Upper lobe of left lung (tissue), 6 donors: ENCODE measurements around the gene OR2T27. TPM values are rescaled to one million over a fixed set of nuclear protein-coding genes. Genes with fewer than 3 reads are reported as not detected.

Experiments
- ATAC-seq, 2 donors: fragments of 200-7000 bp; cut with Tn5 transposase; one replicate each; pipeline ENCODE4 v1.9.1; 2022; ENCODE audit warnings: mild to moderate bottlenecking in 2 of 2, moderate library complexity in 2 of 2; ENCODE audit not compliant: low FRiP score in 2 of 2
- DNase-seq, 2 donors: peaks; one replicate each; pipeline ENCODE4 v3.0.0-alpha.2; 2019 to 2020
- H3K27ac ChIP-seq, 4 donors: fragments of 200-600 bp; sonication (generic); one replicate each; pipeline ENCODE4 v1.5.1; 2016 to 2019
- H3K27me3 ChIP-seq, 4 donors: fragments of 200-600 bp; sonication (generic); one replicate each; pipeline ENCODE4 v1.5.1; 2017 to 2019
- H3K36me3 ChIP-seq, 4 donors: fragments of 200-600 bp; sonication (generic); one replicate each; pipeline ENCODE4 v1.5.1; 2016 to 2019
- H3K4me1 ChIP-seq, 4 donors: fragments of 200-600 bp; sonication (generic); one replicate each; pipeline ENCODE4 v1.5.1; 2018 to 2019
- H3K4me3 ChIP-seq, 4 donors: fragments of 200-600 bp; sonication (generic); one replicate each; pipeline ENCODE4 v1.5.1; 2017 to 2019; ENCODE audit warnings: mild to moderate bottlenecking in 2 of 4, moderate library complexity in 1 of 4
- H3K9me3 ChIP-seq, 4 donors: fragments of 200-600 bp; sonication (generic); one replicate each; pipeline ENCODE4 v1.5.1; 2018 to 2019
- CTCF ChIP-seq, 6 experiments: fragments of 450-650 bp in 4 of 6; fragments of 200-600 bp in 2 of 6; sonication (generic) in 2 of 6; IDR thresholded peaks; one replicate each; pipeline ENCODE4 v1.5.1; 2016 to 2019; ENCODE audit warnings: antibody characterized with exemption in 6 of 6
- EP300 ChIP-seq, 4 donors: sonication (generic); formaldehyde crosslinking; IDR thresholded peaks; one replicate each; pipeline ENCODE4 v1.5.1; 2017; ENCODE audit warnings: antibody characterized with exemption in 4 of 4, control low read depth in 2 of 4
- POLR2A ChIP-seq, 4 donors: fragments of 450-650 bp; IDR thresholded peaks; one replicate each; pipeline ENCODE4 v1.5.1; 2016 to 2017; ENCODE audit warnings: antibody characterized with exemption in 4 of 4, mild to moderate bottlenecking in 2 of 4
- POLR2AphosphoS5 ChIP-seq, 2 donors: sonication (generic); formaldehyde crosslinking; IDR thresholded peaks; one replicate each; pipeline ENCODE4 v1.5.1; 2017; ENCODE audit warnings: antibody characterized with exemption in 2 of 2
- WGBS, 2 donors: methylation state at CpG; one replicate each; pipeline ENCODE4 v1.1.5; 2017 to 2018; 5-methylcytosine and 5-hydroxymethylcytosine counted together
- total RNA-seq, 6 donors: library from RNA; depleted of rRNA in 4 of 6; stranded (reverse); fragments of >200 nt in 4 of 6; gene quantifications; one replicate each; pipeline versions ENCODE4 v1.1.0 to v1.2.1, GENCODE V29; 2016 to 2021
- donor health status: DM: no; HTN: no; CAD: no; lungs with moderate emphysema.
- donor health status: DM: no; HTN: yes; CAD: no; lungs with severe emphysema.

OR2T27 gene
- total RNA-seq, 6 donors from 2014 or later, result not detected

DNA sequence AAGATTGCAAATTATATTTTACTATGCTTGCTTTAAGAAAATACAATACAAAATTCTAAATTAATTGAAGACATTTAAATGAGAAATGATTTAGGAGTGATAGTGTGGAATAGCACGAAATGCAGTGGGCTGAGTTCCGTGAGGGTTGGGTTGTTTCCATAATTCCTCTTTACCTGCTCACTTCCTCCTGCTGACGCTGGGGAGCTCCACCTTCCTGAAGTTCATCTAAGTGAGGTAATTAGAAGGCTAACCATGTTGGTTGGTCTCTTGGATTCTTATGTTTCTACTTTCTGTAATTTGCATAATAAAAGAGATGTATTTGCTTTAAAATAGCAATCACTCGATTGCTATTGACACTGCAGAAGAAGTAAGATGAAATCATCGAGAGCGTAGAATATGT lies 42.6 kb upstream of the OR2T27 start:
- DNase-seq (no peak), ATAC-seq (no peak)
- no peak overlapping the region for H3K27ac ChIP-seq
- TF ChIP-seq POLR2AphosphoS5 (IDR thresholded peaks at IDR 0.05), result no peak
- no peak for TF ChIP-seq POLR2A (IDR thresholded peaks at IDR 0.05)
- TF ChIP-seq EP300 (IDR thresholded peaks at IDR 0.05), result no peak
- no peak for TF ChIP-seq CTCF (IDR thresholded peaks at IDR 0.05)
- H3K4me1 ChIP-seq, result no peaks in the 10 kb centered on the region
- no peaks in the 10 kb centered on the region for H3K36me3 ChIP-seq
- no peak overlapping the region for H3K4me3 ChIP-seq
- no peaks in the 10 kb centered on the region for H3K27me3 ChIP-seq
- no peaks in the 10 kb centered on the region for H3K9me3 ChIP-seq
- 67 to 74% methylated on average over 6 of the region's 6 CpGs for WGBS, 2 donors

DNA sequence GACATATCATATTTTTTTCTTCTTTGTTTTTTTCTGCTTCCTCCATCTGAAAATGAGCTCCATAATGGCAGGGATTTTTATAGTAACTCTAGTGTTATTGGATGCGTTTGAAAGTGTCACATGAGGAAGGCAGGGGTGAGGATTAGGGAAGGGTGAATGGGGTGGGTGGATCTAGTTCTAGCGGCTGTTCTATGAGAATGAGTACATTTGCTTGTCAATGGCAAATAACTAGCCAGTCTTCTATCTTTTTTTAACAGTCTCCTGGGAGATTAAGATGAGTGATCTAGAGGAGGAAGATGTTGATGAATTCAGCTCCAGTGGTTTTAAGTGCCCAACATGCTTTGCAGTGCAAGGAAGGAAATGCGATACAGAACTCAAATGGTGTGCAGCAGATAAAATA lies 41.4 kb upstream of the OR2T27 start:
- peak in 1 of 2 donors; percentile 44 for ATAC-seq
- WGBS, 2 donors, result 75 to 80% methylated on average over 3 of the region's 3 CpGs

DNA sequence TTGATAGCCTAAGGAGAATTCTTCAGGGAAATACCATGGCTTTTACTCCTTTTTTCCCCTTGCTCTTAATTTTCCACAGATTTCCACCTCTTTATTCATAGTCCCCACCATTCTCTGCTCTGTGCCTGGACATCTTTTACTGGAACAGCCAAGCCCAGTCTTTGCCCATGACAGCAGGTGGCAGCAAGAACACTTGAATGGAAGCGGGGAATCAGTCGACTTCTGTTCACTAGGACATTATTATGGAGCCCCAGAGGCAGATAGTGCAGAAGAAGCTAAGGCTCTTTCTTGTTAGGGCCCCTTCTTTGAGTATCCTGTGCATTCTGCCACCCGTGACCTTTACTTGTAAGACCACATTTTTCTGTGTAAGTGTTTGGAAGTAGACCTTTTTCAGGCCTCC lies 40.9 kb upstream of the OR2T27 start:
- no peaks in the 10 kb centered on the region for H3K4me1 ChIP-seq
- no peak for TF ChIP-seq CTCF (IDR thresholded peaks at IDR 0.05)
- TF ChIP-seq EP300 (IDR thresholded peaks at IDR 0.05), result no peak
- no peak for TF ChIP-seq POLR2AphosphoS5 (IDR thresholded peaks at IDR 0.05)
- no peak for TF ChIP-seq POLR2A (IDR thresholded peaks at IDR 0.05)
- ATAC-seq, result peak in 1 of 2 donors; percentile 69
- H3K36me3 ChIP-seq, result no peaks in the 10 kb centered on the region
- no peaks in the 10 kb centered on the region for H3K27me3 ChIP-seq
- no peaks in the 10 kb centered on the region for H3K9me3 ChIP-seq
- H3K27ac ChIP-seq, result peak overlapping the region in 1 of 4 donors; percentile 13
- no peak overlapping the region for H3K4me3 ChIP-seq
- no peak for DNase-seq
- WGBS, 2 donors, result 69 to 79% methylated on average over 3 of the region's 3 CpGs

More for the DNA sequence above, 41.4 kb upstream of the OR2T27 start:
- no peaks in the 10 kb centered on the region for H3K9me3 ChIP-seq
- H3K27ac ChIP-seq, result no peak overlapping the region
- H3K27me3 ChIP-seq, result no peaks in the 10 kb centered on the region
- DNase-seq, result no peak
- H3K4me3 ChIP-seq, result no peak overlapping the region
- H3K4me1 ChIP-seq, result no peaks in the 10 kb centered on the region
- no peaks in the 10 kb centered on the region for H3K36me3 ChIP-seq
- TF ChIP-seq CTCF (IDR thresholded peaks at IDR 0.05), result no peak
- TF ChIP-seq EP300 (IDR thresholded peaks at IDR 0.05), result no peak
- TF ChIP-seq POLR2A (IDR thresholded peaks at IDR 0.05), result no peak
- TF ChIP-seq POLR2AphosphoS5 (IDR thresholded peaks at IDR 0.05), result no peak

GRCh38 chr1:248695451-248696132 lies 40.3 kb upstream of the OR2T27 start:
- WGBS, 2 donors, result 88 to 89% methylated on average over 13 of the region's 13 CpGs
- peak overlapping the region in 1 of 4 donors; percentile 13 for H3K27ac ChIP-seq

More at GRCh38 chr1:248695451-248696132, 40.3 kb upstream of the OR2T27 start:
- DNase-seq (no peak), ATAC-seq (peak; percentile 11 to 56)
- H3K36me3 ChIP-seq, result no peaks in the 10 kb centered on the region
- H3K4me1 ChIP-seq, result no peaks in the 10 kb centered on the region
- no peak for TF ChIP-seq POLR2AphosphoS5 (IDR thresholded peaks at IDR 0.05)
- no peak for TF ChIP-seq EP300 (IDR thresholded peaks at IDR 0.05)
- no peak for TF ChIP-seq CTCF (IDR thresholded peaks at IDR 0.05)
- no peak for TF ChIP-seq POLR2A (IDR thresholded peaks at IDR 0.05)
- no peak overlapping the region for H3K4me3 ChIP-seq
- H3K27me3 ChIP-seq, result no peaks in the 10 kb centered on the region
- no peaks in the 10 kb centered on the region for H3K9me3 ChIP-seq
